ENCODE results near the gene PTPRN2. TPM values are rescaled to one million over a fixed set of nuclear protein-coding genes. Genes with fewer than 3 reads are reported as not detected.
"Not testable (repeated sequence)": the region's sequence is repeated elsewhere in the genome, so short reads cannot be mapped to it uniquely, and the experiment has no call there.

Gene PTPRN2
- total RNA-seq, 1 experiment from 2014 or later, result 0.11 TPM

GRCh38 chr7:157734676-157735640, 852.7 kb downstream of the PTPRN2 start:
- intact Hi-C loops (cut with micrococcal nuclease; ENCODE audit: unreplicated experiment), result no loop called here
- no peak overlapping the region for H3K27ac ChIP-seq (ENCODE audit: low read depth, low read length, poor library complexity, severe bottlenecking)
- POLR2A ChIA-PET (ENCODE audit: low non-redundant PET), result no interaction called here
- CTCF ChIA-PET, result no interaction called here
- no peak overlapping the region for H3K4me3 ChIP-seq (ENCODE audit: low read depth, low read length, poor library complexity, severe bottlenecking)
- no peaks in the 10 kb centered on the region for H3K36me3 ChIP-seq (ENCODE audit: insufficient read depth, low read length, poor library complexity, severe bottlenecking)
- H3K4me1 ChIP-seq (ENCODE audit: insufficient read depth, low read length, poor library complexity, severe bottlenecking), result no peaks in the 10 kb centered on the region
- no peaks in the 10 kb centered on the region for H3K9me3 ChIP-seq (ENCODE audit: low read depth, low read length, poor library complexity, severe bottlenecking)
- TF ChIP-seq CTCF (conservative IDR thresholded peaks at IDR 0.05; ENCODE audit: low read depth, low read length) (no peak), EZH2 (IDR thresholded peaks at IDR 0.05; ENCODE audit: borderline replicate concordance, low read depth, low read length, poor library complexity, severe bottlenecking) (no peak)
- DNase-seq (ENCODE audit: low spot score), result no peak
- peaks cover 43% of the 10 kb centered on the region for H3K27me3 ChIP-seq (replicated peaks; ENCODE audit: insufficient read depth, low read depth, low read length, poor library complexity)
- no TSS peak for BruUV-seq (replicated peaks)

- H3K36me3 ChIP-seq (ENCODE audit: insufficient read depth, low read length, poor library complexity, severe bottlenecking); intact Hi-C loops (cut with micrococcal nuclease; ENCODE audit: unreplicated experiment); H3K27ac ChIP-seq (ENCODE audit: low read depth, low read length, poor library complexity, severe bottlenecking); BruUV-seq (replicated peaks); POLR2A ChIA-PET (ENCODE audit: low non-redundant PET); CTCF ChIA-PET; H3K9me3 ChIP-seq (ENCODE audit: low read depth, low read length, poor library complexity, severe bottlenecking); H3K4me3 ChIP-seq (ENCODE audit: low read depth, low read length, poor library complexity, severe bottlenecking); DNase-seq (ENCODE audit: low spot score); H3K4me1 ChIP-seq (ENCODE audit: insufficient read depth, low read length, poor library complexity, severe bottlenecking): not testable (repeated sequence)
- H3K27me3 ChIP-seq (replicated peaks; ENCODE audit: insufficient read depth, low read depth, low read length, poor library complexity), result peaks cover 43% of the 10 kb centered on the region
Measured at GRCh38 chr7:157733760-157734395, 853.7 kb downstream of the PTPRN2 start.

GRCh38 chr7:157731126-157731525, 856.5 kb downstream of the PTPRN2 start:
- no peak for DNase-seq (ENCODE audit: low spot score)
- intact Hi-C loops (cut with micrococcal nuclease; ENCODE audit: unreplicated experiment), result no loop called here
- Histone ChIP-seq H3K36me3 (ENCODE audit: insufficient read depth, low read length, poor library complexity, severe bottlenecking) (no peaks in the 10 kb centered on the region), H3K27ac (ENCODE audit: low read depth, low read length, poor library complexity, severe bottlenecking) (no peak overlapping the region), H3K9me3 (ENCODE audit: low read depth, low read length, poor library complexity, severe bottlenecking) (no peaks in the 10 kb centered on the region), H3K27me3 (replicated peaks; ENCODE audit: insufficient read depth, low read depth, low read length, poor library complexity) (peaks cover 42% of the 10 kb centered on the region), H3K4me1 (ENCODE audit: insufficient read depth, low read length, poor library complexity, severe bottlenecking) (no peaks in the 10 kb centered on the region), H3K4me3 (ENCODE audit: low read depth, low read length, poor library complexity, severe bottlenecking) (no peak overlapping the region)
- CTCF ChIA-PET, result no interaction called here
- TF ChIP-seq EZH2 (IDR thresholded peaks at IDR 0.05; ENCODE audit: borderline replicate concordance, low read depth, low read length, poor library complexity, severe bottlenecking) (no peak), CTCF (conservative IDR thresholded peaks at IDR 0.05; ENCODE audit: low read depth, low read length) (no peak)
- POLR2A ChIA-PET (ENCODE audit: low non-redundant PET), result no interaction called here
- BruUV-seq (replicated peaks), result no TSS peak

Data from A673 (cell line).